Right ventricle myocardium inferior (tissue), 1 donor: ENCODE data around the gene CTNND2. TPM values are rescaled to one million over a fixed set of nuclear protein-coding genes. Genes with fewer than 3 reads are reported as not detected.
"Not testable (repeated sequence)": the region's sequence is repeated elsewhere in the genome, so short reads cannot be mapped to it uniquely, and the experiment has no call there.

ENCODE experiments used
- ATAC-seq: fragments of 200-7000 bp; cut with Tn5 transposase; one replicate; pipeline ENCODE4 v1.9.1; 2020; ENCODE audit warnings: mild to moderate bottlenecking, moderate library complexity
- DNase-seq: peaks from one replicate; pipeline ENCODE4 v3.0.0; 2021; ENCODE audit errors: missing footprints
- intact Hi-C: fragments of 100-400 bp; cut with DNase I; formaldehyde crosslinking; loops from one replicate; pipeline ENCODE4 v1.11.0; 2022
- total RNA-seq: library from RNA; stranded (reverse); fragmentation: NEBNext Ultra II Directional; extraction: Animal tissue kit (Norgen Biotek cat#: 25700); gene quantifications from one replicate; pipeline ENCODE4 v1.2.1, GENCODE V29; 2021
- donor health status: DM: no; HTN: yes; CAD: no; lungs with severe emphysema.

Gene CTNND2
- total RNA-seq, 1 donor from 2014 or later: 1.7 TPM

DNA sequence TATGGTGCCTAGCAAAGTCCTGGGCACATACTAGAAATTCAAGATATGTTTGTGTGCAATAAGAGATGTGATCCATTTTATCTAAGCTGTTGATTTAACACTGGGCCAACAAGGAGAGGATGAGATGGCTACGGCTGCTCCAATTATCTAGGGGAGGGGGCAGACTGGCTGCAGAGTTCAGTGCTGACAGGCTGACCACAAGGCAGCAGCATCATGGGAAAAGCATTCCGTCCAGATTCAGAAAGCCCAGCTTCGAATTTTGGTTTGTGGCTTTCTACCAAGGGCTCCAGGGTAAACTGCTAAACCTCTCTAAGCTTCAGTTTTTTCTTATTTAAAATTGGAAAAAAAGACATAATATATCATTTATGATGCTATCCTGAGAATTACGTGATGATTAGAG is 758.1 kb downstream of the CTNND2 start:
- intact Hi-C loops: no loop called here
- ATAC-seq: no peak
- DNase-seq: no peak

DNA sequence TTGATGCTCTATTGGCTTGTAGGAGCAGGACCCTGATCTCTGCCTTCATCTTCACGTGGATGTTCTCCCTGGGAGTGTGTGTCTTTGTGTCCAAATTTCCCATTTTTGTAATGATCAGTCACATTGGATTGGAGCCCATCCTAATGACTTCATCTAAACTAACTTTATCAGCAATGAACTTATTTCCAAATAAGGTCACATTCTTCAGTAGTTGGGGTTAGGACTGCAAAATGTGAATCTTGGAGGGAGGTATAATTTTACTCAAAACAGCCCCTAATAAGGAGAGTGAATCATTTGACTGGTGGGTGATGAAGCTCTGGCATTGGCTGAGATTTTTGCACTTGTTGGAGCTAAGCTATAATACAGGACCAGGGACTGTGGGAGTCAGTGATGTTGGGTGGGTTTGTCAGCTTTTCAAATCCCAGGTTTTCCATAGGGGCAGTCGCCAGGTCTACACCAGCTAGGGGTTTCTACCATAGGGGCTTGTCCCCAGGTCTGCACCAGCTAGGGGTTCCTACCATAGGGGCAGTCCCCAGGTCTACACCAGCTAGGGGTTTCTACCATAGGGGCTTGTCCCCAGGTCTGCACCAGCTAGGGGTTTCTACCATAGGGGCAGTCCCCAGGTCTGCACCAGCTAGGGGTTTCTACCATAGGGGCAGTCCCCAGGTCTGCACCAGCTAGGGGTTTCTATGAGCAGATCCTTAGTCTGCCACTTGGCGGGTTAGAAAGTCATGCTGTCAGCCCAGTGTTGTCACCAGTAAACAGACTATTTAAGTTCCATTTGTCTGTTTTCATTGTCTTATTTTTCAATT is 760.6 kb downstream of the CTNND2 start:
- intact Hi-C loops: no loop called here
- ATAC-seq (no peak), DNase-seq (no peak)

DNA sequence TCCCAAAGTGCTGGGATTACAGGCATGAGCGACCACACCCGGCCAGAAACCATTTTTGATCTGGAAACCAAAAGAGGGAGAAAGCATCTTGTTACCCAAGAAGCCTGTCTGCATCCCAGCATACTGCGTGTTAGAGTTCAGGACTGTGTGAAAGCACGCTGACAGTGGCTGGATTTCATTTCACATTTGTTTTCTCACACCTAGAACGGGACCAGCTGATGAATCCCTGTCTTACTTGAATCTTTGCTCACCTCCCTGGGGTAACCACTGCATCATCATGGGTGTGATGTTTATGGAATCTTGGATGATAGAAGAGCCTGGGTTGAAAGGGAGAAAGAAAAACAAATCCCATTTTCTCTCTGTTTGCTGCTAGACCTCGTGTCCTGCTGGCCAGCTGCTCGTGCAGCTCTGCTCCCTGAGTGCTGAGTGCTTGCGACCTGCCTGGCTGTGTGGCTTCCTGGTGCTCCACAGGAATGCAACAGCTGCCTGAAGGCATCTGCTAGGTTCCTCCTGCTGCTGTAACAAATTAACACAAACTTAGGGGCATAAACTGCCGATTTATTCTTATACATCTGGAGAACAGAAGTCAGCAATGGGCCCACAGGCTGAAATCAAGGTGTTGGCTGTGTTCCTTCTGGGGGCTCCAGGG is 764.9 kb downstream of the CTNND2 start:
- ATAC-seq: no peak

DNA sequence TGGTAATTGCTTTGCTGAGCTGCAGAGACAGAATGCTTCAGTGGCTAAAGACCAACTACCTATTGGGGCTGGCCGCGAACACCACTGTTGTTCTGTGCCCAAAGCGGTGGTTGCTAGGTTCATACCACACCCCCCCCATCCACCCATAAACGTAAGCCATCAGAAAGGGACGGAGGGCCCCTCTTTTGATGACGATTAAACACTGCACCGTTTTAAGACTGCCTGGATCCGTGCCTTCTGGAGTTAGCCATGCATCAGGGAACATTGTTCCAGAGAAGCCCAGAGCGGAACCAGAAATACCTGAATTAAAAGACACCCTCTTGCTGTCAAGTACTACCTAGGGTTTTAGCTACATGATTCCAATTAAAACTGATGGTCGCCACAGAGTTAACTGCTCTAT is 774.1 kb downstream of the CTNND2 start:
- intact Hi-C loops: no loop called here
- DNase-seq: no peak
- ATAC-seq: no peak

More for the DNA sequence above, 764.9 kb downstream of the CTNND2 start:
- DNase-seq: no peak
- intact Hi-C loops: no loop called here

GRCh38 chr5:11128021-11128420 is 776.2 kb downstream of the CTNND2 start:
- no peak for DNase-seq
- ATAC-seq: no peak
- intact Hi-C loops: no loop called here

DNA sequence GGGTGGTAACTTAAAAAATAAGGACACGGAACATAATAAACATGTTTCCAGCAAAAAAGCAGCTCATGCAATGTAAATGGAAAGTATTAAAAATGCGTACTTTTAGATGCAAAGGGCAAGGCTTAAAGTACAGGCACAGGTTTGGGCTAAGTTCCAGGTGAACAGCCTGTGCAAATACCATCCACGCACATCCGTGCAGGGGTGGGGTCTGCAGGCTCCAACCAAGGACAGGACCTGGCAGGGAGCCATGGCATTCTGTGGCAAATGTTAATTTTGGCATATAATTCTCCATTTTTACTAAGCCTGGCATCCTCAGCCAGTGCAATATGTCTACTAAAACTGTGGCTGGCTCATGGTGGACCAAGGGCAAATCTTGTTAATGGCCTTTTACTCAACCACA is 777.4 kb downstream of the CTNND2 start:
- ATAC-seq: no peak
- intact Hi-C loops: no loop called here
- no peak for DNase-seq

DNA sequence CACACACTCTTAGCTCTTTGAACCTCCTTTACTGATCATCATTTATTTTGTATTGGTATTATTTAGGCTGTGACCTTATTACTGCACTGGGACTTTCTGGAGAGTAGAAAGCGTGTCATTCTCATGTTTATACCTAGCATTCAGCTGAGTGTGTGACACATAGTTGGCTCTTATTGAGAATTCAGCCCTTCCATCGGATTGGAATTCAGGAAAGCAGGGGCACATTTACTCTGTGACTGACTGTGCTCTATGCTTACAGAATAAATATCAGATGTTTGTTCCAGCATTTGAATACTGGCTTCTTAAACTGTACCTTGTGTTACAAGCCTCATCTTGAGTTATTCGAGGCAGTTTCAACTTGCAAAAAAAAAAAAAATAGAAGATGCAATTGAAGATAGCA is 782.4 kb downstream of the CTNND2 start:
- ATAC-seq: no peak
- DNase-seq: no peak
- intact Hi-C loops: no loop called here

- intact Hi-C loops: loop anchor here (5.0 kb wide), 1 partner anchor 253 kb away; no protein-coding TSS in a partner anchor
- no peak for DNase-seq
- ATAC-seq: no peak
Observed at GRCh38 chr5:11110128-11110527, 794.1 kb downstream of the CTNND2 start.

GRCh38 chr5:11105696-11106095 is 798.5 kb downstream of the CTNND2 start:
- DNase-seq (no peak), ATAC-seq (no peak)
- intact Hi-C loops: loop anchor here (5.0 kb wide), 1 partner anchor 118 kb away; no protein-coding TSS in a partner anchor

DNA sequence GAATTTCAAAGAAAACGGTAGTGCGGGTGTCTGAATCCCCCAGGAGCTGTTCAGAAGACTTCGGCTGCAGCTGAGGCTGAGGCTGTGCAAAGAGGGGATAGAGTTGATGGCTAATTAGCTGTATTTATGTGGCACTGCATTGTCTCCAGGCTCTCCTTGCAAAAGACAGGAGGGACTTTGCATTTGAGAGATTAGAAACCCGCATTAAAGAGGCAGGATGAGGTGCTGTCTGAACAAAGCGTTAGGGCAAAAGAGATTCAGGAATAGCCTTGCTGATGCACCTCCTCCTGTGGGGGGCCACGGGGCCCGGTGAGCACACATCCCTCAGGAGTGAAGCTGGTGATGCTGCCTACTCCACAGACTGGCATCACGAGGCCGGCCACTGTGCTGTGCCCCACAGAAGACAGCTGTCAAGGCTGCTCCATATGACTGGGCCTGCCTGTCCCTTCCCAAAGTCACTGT is 799.6 kb downstream of the CTNND2 start:
- DNase-seq (no peak), ATAC-seq (no peak)
- intact Hi-C loops: loop anchor here (5.0 kb wide), 1 partner anchor 117 kb away; no protein-coding TSS in a partner anchor

DNA sequence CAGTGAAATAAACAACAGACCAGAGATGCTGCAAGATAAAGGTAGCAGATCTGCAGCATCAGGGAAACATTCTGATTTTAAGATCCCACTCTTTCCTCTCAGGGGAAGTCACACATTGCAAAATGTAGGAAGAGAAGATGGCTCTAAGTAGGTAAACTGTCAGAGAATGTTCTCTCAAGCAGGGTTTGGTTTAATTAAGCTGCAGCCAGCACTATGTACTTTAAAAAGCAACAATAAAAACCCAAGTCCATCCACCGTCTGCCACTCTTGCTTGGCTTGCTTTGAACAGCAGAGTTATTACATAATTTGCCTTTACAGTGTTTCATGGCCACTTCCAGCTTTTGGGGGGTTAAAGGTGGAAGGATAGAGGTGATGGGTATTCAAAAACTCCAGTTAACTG is 800.0 kb downstream of the CTNND2 start:
- no peak for DNase-seq
- intact Hi-C loops: no loop called here
- ATAC-seq: no peak

DNA sequence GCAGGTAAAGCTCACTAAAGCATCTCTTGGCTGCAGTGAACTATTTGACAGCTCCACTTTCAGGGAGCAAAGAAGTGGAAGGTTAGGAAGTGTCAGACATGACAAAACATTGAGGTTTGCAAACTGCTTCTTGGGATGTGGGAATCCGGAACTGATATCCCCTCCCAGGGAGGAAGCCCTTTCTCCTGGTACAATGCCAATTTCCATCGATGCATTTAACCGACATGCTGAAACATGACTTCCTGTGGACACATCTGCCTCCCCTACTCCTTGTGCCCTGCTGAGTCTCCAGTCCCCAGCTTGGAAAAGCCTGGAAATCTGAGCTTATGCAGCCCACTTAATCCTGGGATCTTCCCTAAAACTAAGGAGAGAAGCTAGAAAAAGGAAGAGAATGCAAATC is 820.1 kb downstream of the CTNND2 start:
- ATAC-seq (no peak), DNase-seq (no peak)
- intact Hi-C loops: loop anchor here (5.0 kb wide), 1 partner anchor 97 kb away; no protein-coding TSS in a partner anchor

DNA sequence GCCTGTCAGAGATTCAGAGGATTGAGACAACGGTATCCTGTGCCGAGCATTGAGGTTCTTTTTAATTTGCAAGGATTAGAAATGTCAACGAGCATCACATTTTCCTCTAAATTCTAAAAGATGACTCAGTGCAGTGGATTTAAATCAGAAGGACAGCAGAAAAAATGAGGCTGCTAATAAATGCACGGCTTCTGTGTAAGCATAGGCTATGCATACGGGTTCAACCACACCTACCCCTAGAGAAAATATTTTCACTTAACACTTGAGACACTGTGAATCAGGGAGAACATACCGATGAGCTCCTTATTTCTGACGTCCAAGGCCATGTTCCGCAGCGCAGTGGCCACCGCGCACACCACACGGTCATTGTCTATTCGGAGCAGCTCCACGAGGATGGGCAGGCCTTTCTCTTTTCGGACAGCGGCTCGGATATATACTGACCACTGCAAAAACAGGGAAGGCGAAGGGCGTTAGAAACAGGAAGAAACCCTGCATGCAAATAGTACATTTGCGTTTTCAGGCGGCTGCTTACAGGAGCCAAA is 821.8 kb downstream of the CTNND2 start:
- intact Hi-C loops: loop anchor here (5.0 kb wide), 1 partner anchor 95 kb away; no protein-coding TSS in a partner anchor
- ATAC-seq (no peak), DNase-seq (no peak)

- DNase-seq (no peak), ATAC-seq (no peak)
- intact Hi-C loops: no loop called here
Observed at GRCh38 chr5:11076945-11077613, 827.2 kb downstream of the CTNND2 start.

DNA sequence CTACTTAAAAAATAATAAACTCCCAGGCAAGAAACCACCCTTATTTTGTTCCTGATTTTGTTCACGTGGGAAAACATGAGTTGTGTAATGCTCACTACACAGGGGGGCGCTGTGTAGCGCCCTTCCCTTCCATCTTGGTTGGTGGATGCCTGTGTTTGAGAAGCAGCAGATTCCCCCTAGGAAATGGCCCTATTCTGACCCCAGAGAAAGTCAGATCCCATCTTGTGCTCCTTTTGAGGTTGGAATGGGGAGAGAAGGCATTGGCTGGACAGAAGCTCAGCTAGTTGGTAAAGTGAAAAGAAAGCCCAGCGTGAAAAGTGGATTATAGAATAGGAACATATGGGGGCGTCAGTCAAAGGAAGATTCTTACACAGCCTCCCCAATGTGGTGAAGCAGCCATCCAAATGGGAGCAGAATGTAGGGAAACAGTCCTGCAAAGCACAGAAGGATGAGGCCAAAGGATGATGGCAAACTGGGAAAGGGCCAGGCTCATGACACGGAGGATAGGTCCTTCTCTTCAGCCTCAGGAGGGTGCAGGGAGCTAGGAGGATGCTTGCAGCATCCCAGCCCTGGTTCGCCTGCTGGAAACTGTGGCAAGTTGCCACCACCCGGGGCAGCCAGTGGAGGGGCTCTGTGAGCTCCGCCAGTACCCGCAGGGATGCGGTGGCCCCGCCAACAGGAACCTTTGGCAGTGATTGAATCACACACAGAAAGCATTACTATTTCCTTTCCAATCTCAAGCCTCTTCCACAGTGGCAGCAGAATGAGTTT is 829.0 kb downstream of the CTNND2 start:
- DNase-seq (no peak), ATAC-seq (no peak)
- intact Hi-C loops: no loop called here

GRCh38 chr5:11072568-11072967 is 831.7 kb downstream of the CTNND2 start:
- intact Hi-C loops: no loop called here
- DNase-seq (no peak), ATAC-seq (no peak)

DNA sequence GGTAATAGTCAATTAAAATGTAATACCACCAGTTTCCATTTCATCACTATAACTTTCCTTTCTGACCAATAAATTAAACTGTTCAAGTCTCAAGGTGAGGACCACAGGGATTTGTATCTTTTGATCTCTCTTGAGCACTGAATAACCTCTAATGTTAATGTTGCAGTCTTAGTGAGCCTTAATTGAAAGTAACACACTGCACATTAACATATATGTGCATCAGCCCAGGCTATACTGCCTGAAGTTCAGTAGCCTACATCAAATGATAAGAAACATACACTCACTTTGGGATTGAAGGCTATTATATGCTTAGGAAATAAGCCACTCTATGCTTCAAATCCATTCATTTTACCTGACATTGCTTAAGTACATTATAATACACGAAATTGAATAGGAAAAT is 832.2 kb downstream of the CTNND2 start:
- intact Hi-C loops: no loop called here
- ATAC-seq (no peak), DNase-seq (no peak)

GRCh38 chr5:11069041-11069440 is 835.2 kb downstream of the CTNND2 start:
- ATAC-seq: no peak
- intact Hi-C loops: no loop called here
- DNase-seq: no peak

GRCh38 chr5:11065723-11066122 is 838.5 kb downstream of the CTNND2 start:
- DNase-seq, intact Hi-C loops, ATAC-seq: not testable (repeated sequence)
